Measurements from ENCODE around the gene DDX51. TPM values are rescaled to one million over a fixed set of nuclear protein-coding genes. Genes with fewer than 3 reads are reported as not detected.

DDX51 gene
- total and polyA plus RNA-seq, 2 donors (not counting 1 experiment from before 2014, with no cell fraction given) = 46.3 to 60.8 TPM

DNA sequence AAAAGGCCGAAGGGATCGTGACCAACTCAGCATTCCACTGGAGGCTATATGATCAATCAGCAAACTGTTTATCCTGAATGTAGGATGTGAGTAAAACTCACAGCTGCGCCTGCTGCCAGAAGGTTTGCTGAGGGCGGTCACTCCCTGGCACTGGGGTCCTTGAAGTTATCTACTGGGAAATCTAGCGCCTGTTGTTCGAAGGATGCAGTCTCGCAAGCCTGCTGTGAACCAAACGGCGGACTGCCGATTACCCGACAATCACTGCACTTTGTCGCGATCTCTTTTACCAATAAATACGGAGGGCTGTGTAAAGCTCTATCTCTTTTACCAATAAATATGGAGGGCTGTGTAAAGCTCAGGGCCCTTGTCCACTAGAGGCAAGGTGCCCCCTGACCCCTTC is 12.9 kb downstream of the DDX51 start:
- Mint-ChIP-seq H3K9me3 (ENCODE audit: insufficient read depth) (peaks cover 2% of the 10 kb centered on the region), H3K4me3 (no peak overlapping the region), H3K27me3 (no peaks in the 10 kb centered on the region), H3K27ac (no peak overlapping the region), H3K4me1 (no peaks in the 10 kb centered on the region)
- no peak for DNase-seq
- ChIA-PET POLR2A (no interaction called here), CTCF (interaction anchor here (0.6 kb wide), 1 partner anchor 385 kb away, joined by 3 read pairs; no protein-coding TSS in a partner anchor)
- Histone ChIP-seq H3K27me3 (replicated peaks in 1 of 4; ENCODE audit: control extremely low read depth in 1 of 4, control insufficient read depth in 3 of 4, insufficient read depth in 4 of 4, low read length in 3 of 4) (no peaks in the 10 kb centered on the region), H3K36me3 (replicated peaks in 1 of 2; ENCODE audit: control extremely low read depth in 1 of 2, control insufficient read depth in 1 of 2, extremely low read depth in 1 of 2, insufficient read depth in 2 of 2, low read length in 1 of 2) (peaks cover 0 to 16% of the 10 kb centered on the region in 2 experiments), H3K27ac (ENCODE audit: low read length in 2 of 2) (no peak overlapping the region), H3K9ac (ENCODE audit: low read length) (no peak overlapping the region), H3K9me3 (ENCODE audit: control extremely low read depth in 1 of 3, control insufficient read depth in 2 of 3, insufficient read depth in 1 of 3, low read length in 2 of 3) (peaks cover 0 to 3% (median 0%) of the 10 kb centered on the region in 3 donors), H3K79me2 (ENCODE audit: control insufficient read depth, insufficient read depth, low read length) (no peaks in the 10 kb centered on the region), H3K4me1 (ENCODE audit: control insufficient read depth in 2 of 2, insufficient read depth in 2 of 2, low read length in 2 of 2) (no peaks in the 10 kb centered on the region), H3K4me3 (ENCODE audit: control extremely low read depth in 1 of 5, extremely low read depth in 1 of 5, insufficient read depth in 1 of 5, low read depth in 2 of 5, low read length in 4 of 5) (no peak overlapping the region), H4K20me1 (ENCODE audit: control insufficient read depth, insufficient read depth, low read length, poor library complexity, severe bottlenecking) (no peaks in the 10 kb centered on the region), H3K4me2 (replicated peaks; ENCODE audit: low read depth, low read length, poor library complexity, severe bottlenecking) (no peak overlapping the region), H2AFZ (ENCODE audit: insufficient read depth, low read depth, low read length, poor library complexity, severe bottlenecking) (no peak overlapping the region)
- TF ChIP-seq, protein P1, sequence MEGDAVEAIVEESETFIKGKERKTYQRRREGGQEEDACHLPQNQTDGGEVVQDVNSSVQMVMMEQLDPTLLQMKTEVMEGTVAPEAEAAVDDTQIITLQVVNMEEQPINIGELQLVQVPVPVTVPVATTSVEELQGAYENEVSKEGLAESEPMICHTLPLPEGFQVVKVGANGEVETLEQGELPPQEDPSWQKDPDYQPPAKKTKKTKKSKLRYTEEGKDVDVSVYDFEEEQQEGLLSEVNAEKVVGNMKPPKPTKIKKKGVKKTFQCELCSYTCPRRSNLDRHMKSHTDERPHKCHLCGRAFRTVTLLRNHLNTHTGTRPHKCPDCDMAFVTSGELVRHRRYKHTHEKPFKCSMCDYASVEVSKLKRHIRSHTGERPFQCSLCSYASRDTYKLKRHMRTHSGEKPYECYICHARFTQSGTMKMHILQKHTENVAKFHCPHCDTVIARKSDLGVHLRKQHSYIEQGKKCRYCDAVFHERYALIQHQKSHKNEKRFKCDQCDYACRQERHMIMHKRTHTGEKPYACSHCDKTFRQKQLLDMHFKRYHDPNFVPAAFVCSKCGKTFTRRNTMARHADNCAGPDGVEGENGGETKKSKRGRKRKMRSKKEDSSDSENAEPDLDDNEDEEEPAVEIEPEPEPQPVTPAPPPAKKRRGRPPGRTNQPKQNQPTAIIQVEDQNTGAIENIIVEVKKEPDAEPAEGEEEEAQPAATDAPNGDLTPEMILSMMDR (IDR thresholded peaks at IDR 0.05) = no peak
- no peak for TF ChIP-seq EZH2 (IDR thresholded peaks at IDR 0.05; ENCODE audit: borderline replicate concordance, insufficient read depth, low read depth, low read length, poor library complexity, severe bottlenecking)
- intact Hi-C loops (cut with micrococcal nuclease) = no loop called here
- WGBS (ENCODE audit: insufficient coverage) = 98% methylated on average over 10 of the region's 14 CpGs
- no peak for ATAC-seq (ENCODE audit: low read depth)

- POLR2A ChIA-PET = no interaction called here
- ATAC-seq (ENCODE audit: low read depth) (no peak), DNase-seq (no peak)
- no peak overlapping the region for H3K27ac ChIP-seq (ENCODE audit: low read length in 2 of 2)
- intact Hi-C loops (cut with micrococcal nuclease) = no loop called here
- H3K9me3 ChIP-seq (ENCODE audit: control extremely low read depth in 1 of 3, control insufficient read depth in 2 of 3, insufficient read depth in 1 of 3, low read length in 2 of 3) = peaks cover 0 to 3% (median 0%) of the 10 kb centered on the region in 3 donors
- WGBS (ENCODE audit: insufficient coverage) = 97% methylated on average over 14 of the region's 14 CpGs
- H3K4me2 ChIP-seq (replicated peaks; ENCODE audit: low read depth, low read length, poor library complexity, severe bottlenecking) = no peak overlapping the region
- H3K27me3 ChIP-seq (replicated peaks in 1 of 4; ENCODE audit: control extremely low read depth in 1 of 4, control insufficient read depth in 3 of 4, insufficient read depth in 4 of 4, low read length in 3 of 4) = no peaks in the 10 kb centered on the region
- no peak overlapping the region for H3K4me3 ChIP-seq (ENCODE audit: control extremely low read depth in 1 of 5, extremely low read depth in 1 of 5, insufficient read depth in 1 of 5, low read depth in 2 of 5, low read length in 4 of 5)
- H3K79me2 ChIP-seq (ENCODE audit: control insufficient read depth, insufficient read depth, low read length) = no peaks in the 10 kb centered on the region
- no peaks in the 10 kb centered on the region for H3K4me1 ChIP-seq (ENCODE audit: control insufficient read depth in 2 of 2, insufficient read depth in 2 of 2, low read length in 2 of 2)
- H2AFZ ChIP-seq (ENCODE audit: insufficient read depth, low read depth, low read length, poor library complexity, severe bottlenecking) = no peak overlapping the region
- no peaks in the 10 kb centered on the region for H4K20me1 ChIP-seq (ENCODE audit: control insufficient read depth, insufficient read depth, low read length, poor library complexity, severe bottlenecking)
- Mint-ChIP-seq H3K4me3 (no peak overlapping the region), H3K27ac (no peak overlapping the region), H3K4me1 (no peaks in the 10 kb centered on the region), H3K9me3 (ENCODE audit: insufficient read depth) (peaks cover 2% of the 10 kb centered on the region), H3K27me3 (no peaks in the 10 kb centered on the region)
- CTCF ChIA-PET = interaction anchor here (0.6 to 1.5 kb wide), 2 partner anchors 23 to 385 kb away, joined by 3 read pairs; no protein-coding TSS in a partner anchor
- H3K36me3 ChIP-seq (replicated peaks in 1 of 2; ENCODE audit: control extremely low read depth in 1 of 2, control insufficient read depth in 1 of 2, extremely low read depth in 1 of 2, insufficient read depth in 2 of 2, low read length in 1 of 2) = peaks cover 0 to 21% of the 10 kb centered on the region in 2 experiments
- TF ChIP-seq, protein P1 (IDR thresholded peaks at IDR 0.05) = no peak
- no peak overlapping the region for H3K9ac ChIP-seq (ENCODE audit: low read length)
Observed at GRCh38 chr12:132130690-132131089, 13.4 kb downstream of the DDX51 start.

Data from B cell (primary cell).